Prostate gland (tissue), 2 donors: ENCODE data around the gene TMEM59L. TPM values are rescaled to one million over a fixed set of nuclear protein-coding genes. Genes with fewer than 3 reads are reported as not detected.

Experiments used
- DNase-seq: peaks from one replicate; pipeline ENCODE4 v3.0.0-alpha.2; 2019; ENCODE audit warnings: low spot score
- H3K27ac ChIP-seq, 2 donors: fragments of 200-600 bp; sonication (generic); 2 replicates each; pipeline ENCODE4 v1.5.1; 2017 to 2019
- H3K27me3 ChIP-seq: fragments of 200-600 bp; sonication (generic); replicated peaks from 2 replicates; pipeline ENCODE4 v1.5.1; 2019; ENCODE audit not compliant: insufficient read depth
- H3K36me3 ChIP-seq, 2 donors: fragments of 200-600 bp; sonication (generic); 1 replicate in 1 of 2; 2 replicates in 1 of 2; pipeline versions ENCODE4 v1.5.1 to v1.8.1; 2017 to 2019
- H3K4me1 ChIP-seq: fragments of 200-600 bp; sonication (generic); replicated peaks from 2 replicates; pipeline ENCODE4 v1.5.1; 2019
- H3K4me3 ChIP-seq, 2 donors: fragments of 200-600 bp; sonication (generic); 2 replicates each; pipeline ENCODE4 v1.5.1; 2017 to 2019
- H3K9me3 ChIP-seq: fragments of 200-600 bp; sonication (generic); 2 replicates; pipeline ENCODE4 v1.5.1; 2017
- POLR2A ChIP-seq: fragments of 450-650 bp; IDR thresholded peaks from one replicate; pipeline ENCODE4 v1.6.1; 2016; ENCODE audit warnings: antibody characterized with exemption, mild to moderate bottlenecking
- POLR2AphosphoS5 ChIP-seq: sonication (generic); formaldehyde crosslinking; IDR thresholded peaks from one replicate; pipeline ENCODE4 v1.6.1; 2017; ENCODE audit warnings: antibody characterized with exemption
- WGBS: methylation state at CpG from one replicate; pipeline ENCODE4 v1.1.5; 2018; 5-methylcytosine and 5-hydroxymethylcytosine counted together
- intact Hi-C: fragments of 100-400 bp; cut with DNase I; formaldehyde crosslinking; loops from one replicate; pipeline ENCODE4 v1.14.2; 2022
- small RNA-seq, 2 donors: library from RNA; depleted of rRNA; stranded (forward); fragments of <200 nt; gene quantifications; one replicate each; pipeline ENCODE3, GENCODE V24; 2016
- total RNA-seq, 2 donors: library from RNA; depleted of rRNA; stranded (reverse); fragments of >200 nt; gene quantifications; one replicate each; pipeline ENCODE4 v1.1.0, GENCODE V29; 2016
- TF ChIP-seq, protein P1 (sequence below), 4 experiments: fragments of 200-600 bp in 2 of 4; fragments of 450-650 bp in 2 of 4; sonication (generic) in 2 of 4; IDR thresholded peaks; 1 replicate in 3 of 4; 2 replicates in 1 of 4; pipeline ENCODE4 v1.5.1; 2016 to 2019; ENCODE audit warnings: antibody characterized with exemption in 4 of 4, mild to moderate bottlenecking in 2 of 4, moderate library complexity in 2 of 4

Gene TMEM59L
- total RNA-seq, 2 donors from 2014 or later = 0.27 to 3.6 TPM

GRCh38 chr19:18670312-18670711 is 57.6 kb downstream of the TMEM59L start:
- H3K9me3 ChIP-seq = no peaks in the 10 kb centered on the region
- no peak for DNase-seq
- peaks cover 0 to 9% of the 10 kb centered on the region in 2 donors for H3K36me3 ChIP-seq
- no peaks in the 10 kb centered on the region for H3K4me1 ChIP-seq
- H3K4me3 ChIP-seq = no peak overlapping the region
- no peaks in the 10 kb centered on the region for H3K27me3 ChIP-seq
- intact Hi-C loops = loop anchor here (5.0 to 10.0 kb wide), 2 partner anchors 73 to 226 kb away; no protein-coding TSS in a partner anchor
- WGBS = 60% methylated on average over 13 of the region's 13 CpGs
- no peak overlapping the region for H3K27ac ChIP-seq
- TF ChIP-seq POLR2AphosphoS5 (no peak), POLR2A (no peak)
- TF ChIP-seq, protein P1, sequence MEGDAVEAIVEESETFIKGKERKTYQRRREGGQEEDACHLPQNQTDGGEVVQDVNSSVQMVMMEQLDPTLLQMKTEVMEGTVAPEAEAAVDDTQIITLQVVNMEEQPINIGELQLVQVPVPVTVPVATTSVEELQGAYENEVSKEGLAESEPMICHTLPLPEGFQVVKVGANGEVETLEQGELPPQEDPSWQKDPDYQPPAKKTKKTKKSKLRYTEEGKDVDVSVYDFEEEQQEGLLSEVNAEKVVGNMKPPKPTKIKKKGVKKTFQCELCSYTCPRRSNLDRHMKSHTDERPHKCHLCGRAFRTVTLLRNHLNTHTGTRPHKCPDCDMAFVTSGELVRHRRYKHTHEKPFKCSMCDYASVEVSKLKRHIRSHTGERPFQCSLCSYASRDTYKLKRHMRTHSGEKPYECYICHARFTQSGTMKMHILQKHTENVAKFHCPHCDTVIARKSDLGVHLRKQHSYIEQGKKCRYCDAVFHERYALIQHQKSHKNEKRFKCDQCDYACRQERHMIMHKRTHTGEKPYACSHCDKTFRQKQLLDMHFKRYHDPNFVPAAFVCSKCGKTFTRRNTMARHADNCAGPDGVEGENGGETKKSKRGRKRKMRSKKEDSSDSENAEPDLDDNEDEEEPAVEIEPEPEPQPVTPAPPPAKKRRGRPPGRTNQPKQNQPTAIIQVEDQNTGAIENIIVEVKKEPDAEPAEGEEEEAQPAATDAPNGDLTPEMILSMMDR (IDR thresholded peaks at IDR 0.05) = no peak

Small RNAs within 50 kb of the gene (small RNA-seq; reads per million reads assigned to genes)
- 0 reads per million in 2 donors for gene RN7SL155P

Other genes with a start within 250 kb of the TMEM59L start
- gene GDF15, start 226.7 kb upstream of the TMEM59L start, total RNA-seq = 100 to 1,000 TPM in 1 of 2 donors, 10 to 100 TPM in 1; 49.6 to 136 TPM
- 1 to 10 TPM; 1.6 to 5.5 TPM for gene LRRC25, start 215.2 kb upstream of the TMEM59L start, total RNA-seq
- 100 to 1,000 TPM in 1 of 2 donors, 10 to 100 TPM in 1; 71.5 to 120 TPM for gene SSBP4, start 193.5 kb upstream of the TMEM59L start, total RNA-seq
- 100 to 1,000 TPM in 1 of 2 donors, 10 to 100 TPM in 1; 71.6 to 690 TPM for gene ISYNA1, start 174.7 kb upstream of the TMEM59L start, total RNA-seq
- gene ELL, start 90.8 kb upstream of the TMEM59L start, total RNA-seq = 10 to 100 TPM; 10.7 to 44.4 TPM
- gene FKBP8, start 69.3 kb upstream of the TMEM59L start, total RNA-seq = 100 to 1,000 TPM; 326 to 536 TPM
- 100 to 1,000 TPM; 115 to 130 TPM for gene KXD1, start 55.0 kb upstream of the TMEM59L start, total RNA-seq
- gene UBA52, start 41.0 kb upstream of the TMEM59L start, total RNA-seq = 100 to 1,000 TPM; 646 to 738 TPM
- gene REX1BD, start 24.1 kb upstream of the TMEM59L start, total RNA-seq = 100 to 1,000 TPM in 1 of 2 donors, 10 to 100 TPM in 1; 98.9 to 149 TPM
- gene CRLF1, start 6.1 kb upstream of the TMEM59L start, total RNA-seq = 10 to 100 TPM in 1 of 2 donors, 1 to 10 TPM in 1; 2.6 to 12.6 TPM
- gene KLHL26, start 24.2 kb downstream of the TMEM59L start, total RNA-seq = 10 to 100 TPM in 1 of 2 donors, 1 to 10 TPM in 1; 9.1 to 18.4 TPM
- gene CRTC1, start 70.8 kb downstream of the TMEM59L start, total RNA-seq = 10 to 100 TPM in 1 of 2 donors, 1 to 10 TPM in 1; 6.7 to 24.4 TPM
- gene COMP, start 178.4 kb downstream of the TMEM59L start, total RNA-seq = 1 to 10 TPM in 1 of 2 donors, under 1 TPM in 1; 0.09 to 2.0 TPM
- 100 to 1,000 TPM; 105 to 171 TPM for gene UPF1, start 219.1 kb downstream of the TMEM59L start, total RNA-seq